ENCODE results near the gene GMDS. TPM values are rescaled to one million over a fixed set of nuclear protein-coding genes. Genes with fewer than 3 reads are reported as not detected.

GMDS gene
- total RNA-seq, 1 donor from 2014 or later, result 34.0 TPM

GRCh38 chr6:1624851-1625781 is 620.3 kb downstream of the GMDS start:
- H3K4me1 Mint-ChIP-seq (ENCODE audit: low read depth), result peaks cover 69% of the 10 kb centered on the region
- peak overlapping the region; percentile 84 for H3K4me3 Mint-ChIP-seq (ENCODE audit: unreplicated experiment)
- no peak for DNase-seq (ENCODE audit: low spot score)
- no peaks in the 10 kb centered on the region for H3K36me3 Mint-ChIP-seq (ENCODE audit: low read depth)
- H3K27me3 Mint-ChIP-seq (ENCODE audit: low read depth), result no peaks in the 10 kb centered on the region
- peak overlapping the region; percentile 85 for H3K27ac Mint-ChIP-seq (ENCODE audit: unreplicated experiment)
- TF ChIP-seq, protein P1, sequence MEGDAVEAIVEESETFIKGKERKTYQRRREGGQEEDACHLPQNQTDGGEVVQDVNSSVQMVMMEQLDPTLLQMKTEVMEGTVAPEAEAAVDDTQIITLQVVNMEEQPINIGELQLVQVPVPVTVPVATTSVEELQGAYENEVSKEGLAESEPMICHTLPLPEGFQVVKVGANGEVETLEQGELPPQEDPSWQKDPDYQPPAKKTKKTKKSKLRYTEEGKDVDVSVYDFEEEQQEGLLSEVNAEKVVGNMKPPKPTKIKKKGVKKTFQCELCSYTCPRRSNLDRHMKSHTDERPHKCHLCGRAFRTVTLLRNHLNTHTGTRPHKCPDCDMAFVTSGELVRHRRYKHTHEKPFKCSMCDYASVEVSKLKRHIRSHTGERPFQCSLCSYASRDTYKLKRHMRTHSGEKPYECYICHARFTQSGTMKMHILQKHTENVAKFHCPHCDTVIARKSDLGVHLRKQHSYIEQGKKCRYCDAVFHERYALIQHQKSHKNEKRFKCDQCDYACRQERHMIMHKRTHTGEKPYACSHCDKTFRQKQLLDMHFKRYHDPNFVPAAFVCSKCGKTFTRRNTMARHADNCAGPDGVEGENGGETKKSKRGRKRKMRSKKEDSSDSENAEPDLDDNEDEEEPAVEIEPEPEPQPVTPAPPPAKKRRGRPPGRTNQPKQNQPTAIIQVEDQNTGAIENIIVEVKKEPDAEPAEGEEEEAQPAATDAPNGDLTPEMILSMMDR (IDR thresholded peaks at IDR 0.05), result peak; percentile 16
- H3K9me3 Mint-ChIP-seq (ENCODE audit: low read depth), result no peaks in the 10 kb centered on the region

DNA sequence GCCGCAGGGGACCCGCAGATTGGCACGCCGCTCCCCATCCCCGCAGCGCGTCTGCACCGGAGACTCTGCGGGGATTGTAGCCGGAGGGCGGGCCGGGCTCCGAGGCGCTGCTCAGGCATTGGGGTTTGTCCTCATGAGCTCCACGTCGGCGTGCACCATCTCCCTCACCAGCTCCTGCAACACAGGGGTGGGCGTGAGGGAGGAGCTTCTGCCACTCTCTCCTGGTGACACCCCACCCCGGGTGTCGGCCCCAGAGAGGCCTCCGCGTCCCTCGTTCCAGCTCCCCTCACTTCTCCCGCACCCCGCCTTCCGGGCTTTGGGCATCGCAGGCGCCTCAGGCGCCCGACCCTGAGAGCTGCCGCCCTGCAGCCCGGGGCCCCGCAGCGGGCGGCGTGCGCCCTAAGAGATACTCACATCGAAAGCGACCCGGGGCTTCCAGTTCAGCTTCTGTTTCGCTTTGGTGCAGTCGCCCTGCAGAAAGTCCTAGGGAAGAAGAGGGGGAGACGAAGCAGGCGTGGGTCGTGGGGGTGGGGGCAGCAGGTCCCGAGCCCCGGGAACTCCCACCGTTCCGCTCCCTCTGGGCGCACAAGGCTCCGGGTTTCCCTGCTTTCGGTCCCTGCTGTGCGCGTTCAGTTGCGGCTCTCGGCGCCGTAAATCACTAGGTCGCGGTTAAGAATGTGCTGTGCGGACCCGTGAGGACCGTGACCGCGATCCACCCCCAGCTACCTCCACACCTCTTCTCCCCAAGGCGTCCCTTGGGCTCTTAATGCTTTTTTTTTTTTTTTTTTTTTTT is 621.2 kb downstream of the GMDS start:
- H3K36me3 Mint-ChIP-seq (ENCODE audit: low read depth), result no peaks in the 10 kb centered on the region
- H3K27ac Mint-ChIP-seq (ENCODE audit: unreplicated experiment), result peak overlapping the region; percentile 86
- H3K4me3 Mint-ChIP-seq (ENCODE audit: unreplicated experiment), result peak overlapping the region; percentile 84
- H3K9me3 Mint-ChIP-seq (ENCODE audit: low read depth), result no peaks in the 10 kb centered on the region
- peaks cover 72% of the 10 kb centered on the region for H3K4me1 Mint-ChIP-seq (ENCODE audit: low read depth)
- no peak for DNase-seq (ENCODE audit: low spot score)
- TF ChIP-seq, protein P1 (IDR thresholded peaks at IDR 0.05), result no peak
- no peaks in the 10 kb centered on the region for H3K27me3 Mint-ChIP-seq (ENCODE audit: low read depth)

DNA sequence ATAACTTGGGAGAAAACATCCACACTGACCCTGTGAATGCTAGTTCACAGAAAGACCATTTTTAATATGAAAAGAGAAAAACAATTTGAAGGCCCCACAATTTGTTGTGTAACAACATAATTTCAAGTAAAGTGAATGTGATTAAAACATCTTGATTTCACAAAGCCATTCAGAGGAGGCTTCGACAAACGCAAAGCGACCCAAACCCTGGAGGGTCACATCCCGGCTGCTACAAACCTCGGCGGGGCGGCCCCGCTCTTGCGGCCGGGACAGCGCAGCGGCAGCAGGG is 621.7 kb downstream of the GMDS start:
- no peak for DNase-seq (ENCODE audit: low spot score)
- Mint-ChIP-seq H3K4me1 (ENCODE audit: low read depth) (peaks cover 68% of the 10 kb centered on the region), H3K9me3 (ENCODE audit: low read depth) (no peaks in the 10 kb centered on the region), H3K36me3 (ENCODE audit: low read depth) (peaks cover under 1% of the 10 kb centered on the region), H3K27me3 (ENCODE audit: low read depth) (no peaks in the 10 kb centered on the region), H3K27ac (ENCODE audit: unreplicated experiment) (peak overlapping the region; percentile 86), H3K4me3 (ENCODE audit: unreplicated experiment) (peak overlapping the region; percentile 84)
- TF ChIP-seq, protein P1 (IDR thresholded peaks at IDR 0.05), result peak; percentile 10

DNA sequence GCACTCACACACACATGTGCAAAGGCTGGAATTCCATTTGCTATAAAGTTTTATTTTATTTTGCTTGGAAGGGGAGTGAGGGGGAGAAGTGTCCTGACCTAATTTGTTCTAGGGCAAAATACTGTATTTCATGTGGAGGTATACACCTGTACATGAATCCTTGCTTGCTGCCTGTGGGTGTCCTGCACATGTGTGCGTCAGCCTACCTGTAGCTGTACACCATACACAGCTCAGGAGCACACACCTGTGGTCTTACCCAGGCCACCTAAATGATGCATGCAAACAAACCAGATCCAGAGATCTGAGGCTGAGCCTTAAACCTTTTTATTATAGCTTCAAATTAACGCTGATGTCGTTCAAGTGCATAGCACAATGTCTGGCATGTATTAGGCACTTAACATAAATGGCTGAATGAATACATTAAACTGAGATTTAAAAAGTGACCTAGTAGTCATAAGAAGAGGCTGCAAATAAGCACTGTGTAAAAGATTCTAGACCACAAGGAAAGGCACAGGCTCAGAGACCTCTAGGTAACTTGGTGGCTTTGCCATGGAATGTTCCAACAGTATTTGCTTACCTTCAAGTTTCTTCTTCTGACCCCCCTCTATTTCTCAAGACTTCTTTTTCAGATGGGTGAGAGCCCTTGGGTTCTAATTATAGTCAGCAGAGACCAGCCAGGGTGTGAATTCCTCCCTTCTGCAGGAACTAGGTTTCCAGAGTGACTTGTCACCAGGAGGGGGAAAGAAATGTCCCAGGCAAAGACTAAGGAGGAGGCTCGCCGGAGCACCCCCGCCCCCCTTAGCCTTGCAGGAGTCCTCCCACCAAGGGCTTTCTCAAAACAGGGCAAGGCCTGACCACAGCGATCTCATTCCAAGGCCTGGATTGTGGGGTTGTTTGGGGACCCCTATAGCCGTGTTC is 622.3 kb downstream of the GMDS start:
- no peaks in the 10 kb centered on the region for H3K9me3 Mint-ChIP-seq (ENCODE audit: low read depth)
- H3K4me3 Mint-ChIP-seq (ENCODE audit: unreplicated experiment), result peak overlapping the region; percentile 84
- DNase-seq (ENCODE audit: low spot score), result no peak
- peaks cover 68% of the 10 kb centered on the region for H3K4me1 Mint-ChIP-seq (ENCODE audit: low read depth)
- peak overlapping the region; percentile 86 for H3K27ac Mint-ChIP-seq (ENCODE audit: unreplicated experiment)
- no peaks in the 10 kb centered on the region for H3K27me3 Mint-ChIP-seq (ENCODE audit: low read depth)
- TF ChIP-seq, protein P1 (IDR thresholded peaks at IDR 0.05), result peak; percentile 43
- peaks cover 4% of the 10 kb centered on the region for H3K36me3 Mint-ChIP-seq (ENCODE audit: low read depth)
